Lower leg skin (tissue), 3 donors: ENCODE data around the gene PDXP.

Source experiments
- CTCF ChIP-seq, 3 donors: fragments of 450-650 bp; IDR thresholded peaks; one replicate each; pipeline ENCODE4 v1.5.1; 2016; ENCODE audit warnings: antibody characterized with exemption in 3 of 3, mild to moderate bottlenecking in 3 of 3, moderate library complexity in 2 of 3
- POLR2A ChIP-seq, 2 donors: fragments of 450-650 bp; IDR thresholded peaks; one replicate each; pipeline ENCODE4 v1.6.1; 2016 to 2017; ENCODE audit warnings: antibody characterized with exemption in 2 of 2, mild to moderate bottlenecking in 1 of 2, moderate library complexity in 1 of 2

GRCh38 chr22:37618674-37619073, 39.8 kb upstream of the PDXP start:
- TF ChIP-seq CTCF (IDR thresholded peaks at IDR 0.05) (no peak), POLR2A (IDR thresholded peaks at IDR 0.05) (no peak)
